OCI-LY7 (cell line): ENCODE measurements around the gene IFNL4.

Source experiments
- EZH2phosphoT487 ChIP-seq: fragments of 200-600 bp; sonication (generic); IDR thresholded peaks from 2 replicates; pipeline ENCODE4 v1.6.1; 2018; ENCODE audit warnings: low read depth, borderline replicate concordance, mild to moderate bottlenecking, mixed run types, antibody characterized with exemption, low read length, moderate library complexity, mixed read lengths
- TF ChIP-seq, protein P1 (sequence below): fragments of 200-600 bp; sonication (generic); conservative IDR thresholded peaks from 2 replicates; pipeline ENCODE4 v1.5.1; 2014; ENCODE audit warnings: mild to moderate bottlenecking, antibody characterized with exemption, low read length, moderate library complexity, mixed read lengths

DNA sequence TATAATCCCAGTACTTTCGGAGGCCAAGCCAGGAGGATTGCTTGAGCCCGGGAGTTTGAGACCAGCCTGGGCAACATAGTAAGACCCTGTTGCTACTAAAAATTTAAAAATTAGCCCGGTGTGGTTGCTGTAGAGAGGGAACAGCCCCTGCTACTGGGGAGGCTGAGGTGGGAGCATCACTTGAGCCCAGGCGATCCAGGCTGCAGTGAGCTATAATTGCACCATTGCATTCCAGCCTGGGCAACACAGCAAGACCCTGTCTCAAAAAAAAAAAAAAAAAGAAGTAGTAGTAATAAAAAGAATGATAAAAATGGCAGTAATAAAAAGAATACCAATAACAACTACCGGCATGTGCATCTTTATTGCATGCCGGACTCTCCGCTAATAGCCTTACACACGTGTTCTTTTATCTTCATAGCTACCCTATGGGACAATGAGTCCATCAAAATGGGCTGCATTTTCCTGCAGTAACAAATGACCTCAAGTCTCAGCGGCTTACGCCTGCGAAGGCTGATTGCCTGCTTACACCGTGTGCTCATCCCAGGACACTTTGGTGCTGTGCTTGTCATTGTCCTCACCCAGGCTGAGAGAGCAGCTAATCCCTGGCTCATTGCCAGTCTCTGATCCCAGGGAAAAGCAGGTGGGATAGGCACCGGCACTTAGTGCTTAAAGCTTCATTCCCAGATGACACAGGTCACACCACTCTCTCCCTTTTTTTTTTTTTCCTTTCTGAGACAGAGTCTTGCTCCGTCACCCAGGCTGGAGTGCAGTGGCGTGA is 30.2 kb downstream of the IFNL4 start:
- TF ChIP-seq, protein P1, sequence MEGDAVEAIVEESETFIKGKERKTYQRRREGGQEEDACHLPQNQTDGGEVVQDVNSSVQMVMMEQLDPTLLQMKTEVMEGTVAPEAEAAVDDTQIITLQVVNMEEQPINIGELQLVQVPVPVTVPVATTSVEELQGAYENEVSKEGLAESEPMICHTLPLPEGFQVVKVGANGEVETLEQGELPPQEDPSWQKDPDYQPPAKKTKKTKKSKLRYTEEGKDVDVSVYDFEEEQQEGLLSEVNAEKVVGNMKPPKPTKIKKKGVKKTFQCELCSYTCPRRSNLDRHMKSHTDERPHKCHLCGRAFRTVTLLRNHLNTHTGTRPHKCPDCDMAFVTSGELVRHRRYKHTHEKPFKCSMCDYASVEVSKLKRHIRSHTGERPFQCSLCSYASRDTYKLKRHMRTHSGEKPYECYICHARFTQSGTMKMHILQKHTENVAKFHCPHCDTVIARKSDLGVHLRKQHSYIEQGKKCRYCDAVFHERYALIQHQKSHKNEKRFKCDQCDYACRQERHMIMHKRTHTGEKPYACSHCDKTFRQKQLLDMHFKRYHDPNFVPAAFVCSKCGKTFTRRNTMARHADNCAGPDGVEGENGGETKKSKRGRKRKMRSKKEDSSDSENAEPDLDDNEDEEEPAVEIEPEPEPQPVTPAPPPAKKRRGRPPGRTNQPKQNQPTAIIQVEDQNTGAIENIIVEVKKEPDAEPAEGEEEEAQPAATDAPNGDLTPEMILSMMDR = no peak
- no peak for TF ChIP-seq EZH2phosphoT487
